Measurements from ENCODE around the gene PNMA3.
"Not testable (repeated sequence)": the region's sequence is repeated elsewhere in the genome, so short reads cannot be mapped to it uniquely, and the experiment has no call there.

The PNMA3 gene

GRCh38 chrX:153059191-153060094 is 3.2 kb downstream of the PNMA3 start:
- Histone ChIP-seq H3K4me3 (ENCODE audit: low read length) (no peak overlapping the region), H3K27me3 (ENCODE audit: control insufficient read depth, insufficient read depth, low read length) (peaks cover 14% of the 10 kb centered on the region), H3K9ac (ENCODE audit: low read length) (no peak overlapping the region), H3K27ac (ENCODE audit: low read depth, low read length) (no peak overlapping the region), H3K36me3 (ENCODE audit: control insufficient read depth, insufficient read depth, low read length) (no peaks in the 10 kb centered on the region), H3K4me1 (ENCODE audit: control insufficient read depth, insufficient read depth, low read length) (no peaks in the 10 kb centered on the region)

GRCh38 chrX:153060095-153060445 is 3.8 kb downstream of the PNMA3 start:
- Histone ChIP-seq H3K27ac (ENCODE audit: low read depth, low read length) (no peak overlapping the region), H3K4me1 (ENCODE audit: control insufficient read depth, insufficient read depth, low read length) (no peaks in the 10 kb centered on the region), H3K4me3 (ENCODE audit: low read length) (no peak overlapping the region), H3K36me3 (ENCODE audit: control insufficient read depth, insufficient read depth, low read length) (no peaks in the 10 kb centered on the region), H3K27me3 (ENCODE audit: control insufficient read depth, insufficient read depth, low read length) (peaks cover 14% of the 10 kb centered on the region), H3K9ac (ENCODE audit: low read length) (no peak overlapping the region)

- peaks cover 14% of the 10 kb centered on the region for H3K27me3 ChIP-seq (ENCODE audit: control insufficient read depth, insufficient read depth, low read length)
- H3K4me1 ChIP-seq (ENCODE audit: control insufficient read depth, insufficient read depth, low read length) = no peaks in the 10 kb centered on the region
- H3K9ac ChIP-seq (ENCODE audit: low read length) = no peak overlapping the region
- H3K4me3 ChIP-seq (ENCODE audit: low read length) = no peak overlapping the region
- no peak overlapping the region for H3K27ac ChIP-seq (ENCODE audit: low read depth, low read length)
- no peaks in the 10 kb centered on the region for H3K36me3 ChIP-seq (ENCODE audit: control insufficient read depth, insufficient read depth, low read length)
These were observed 5.5 kb downstream of the PNMA3 start for GRCh38 chrX:153061732-153062131.

- H3K9ac ChIP-seq (ENCODE audit: low read length) = no peak overlapping the region
- H3K27ac ChIP-seq (ENCODE audit: low read depth, low read length) = no peak overlapping the region
- peaks cover 2% of the 10 kb centered on the region for H3K27me3 ChIP-seq (ENCODE audit: control insufficient read depth, insufficient read depth, low read length)
- no peak overlapping the region for H3K4me3 ChIP-seq (ENCODE audit: low read length)
- H3K36me3 ChIP-seq (ENCODE audit: control insufficient read depth, insufficient read depth, low read length) = no peaks in the 10 kb centered on the region
- H3K4me1 ChIP-seq (ENCODE audit: control insufficient read depth, insufficient read depth, low read length) = no peaks in the 10 kb centered on the region
These were observed 7.0 kb downstream of the PNMA3 start for GRCh38 chrX:153063315-153063714.

- H3K27ac ChIP-seq (ENCODE audit: low read depth, low read length) = no peak overlapping the region
- no peaks in the 10 kb centered on the region for H3K36me3 ChIP-seq (ENCODE audit: control insufficient read depth, insufficient read depth, low read length)
- no peaks in the 10 kb centered on the region for H3K27me3 ChIP-seq (ENCODE audit: control insufficient read depth, insufficient read depth, low read length)
- no peak overlapping the region for H3K4me3 ChIP-seq (ENCODE audit: low read length)
- no peak overlapping the region for H3K9ac ChIP-seq (ENCODE audit: low read length)
- no peaks in the 10 kb centered on the region for H3K4me1 ChIP-seq (ENCODE audit: control insufficient read depth, insufficient read depth, low read length)
These were observed 7.8 kb downstream of the PNMA3 start for GRCh38 chrX:153064061-153064460.

GRCh38 chrX:153065389-153065788 is 9.1 kb downstream of the PNMA3 start:
- no peak overlapping the region for H3K9ac ChIP-seq (ENCODE audit: low read length)
- H3K36me3 ChIP-seq (ENCODE audit: control insufficient read depth, insufficient read depth, low read length) = no peaks in the 10 kb centered on the region
- no peak overlapping the region for H3K4me3 ChIP-seq (ENCODE audit: low read length)
- no peaks in the 10 kb centered on the region for H3K4me1 ChIP-seq (ENCODE audit: control insufficient read depth, insufficient read depth, low read length)
- no peaks in the 10 kb centered on the region for H3K27me3 ChIP-seq (ENCODE audit: control insufficient read depth, insufficient read depth, low read length)
- H3K27ac ChIP-seq (ENCODE audit: low read depth, low read length) = no peak overlapping the region

- H3K27ac ChIP-seq (ENCODE audit: low read depth, low read length); H3K4me1 ChIP-seq (ENCODE audit: control insufficient read depth, insufficient read depth, low read length); H3K27me3 ChIP-seq (ENCODE audit: control insufficient read depth, insufficient read depth, low read length); H3K36me3 ChIP-seq (ENCODE audit: control insufficient read depth, insufficient read depth, low read length); H3K9ac ChIP-seq (ENCODE audit: low read length); H3K4me3 ChIP-seq (ENCODE audit: low read length): not testable (repeated sequence)
These were observed 10.1 kb downstream of the PNMA3 start for GRCh38 chrX:153066402-153066801.

- not testable (repeated sequence) for H3K4me1 ChIP-seq (ENCODE audit: control insufficient read depth, insufficient read depth, low read length); H3K27me3 ChIP-seq (ENCODE audit: control insufficient read depth, insufficient read depth, low read length); H3K27ac ChIP-seq (ENCODE audit: low read depth, low read length); H3K9ac ChIP-seq (ENCODE audit: low read length); H3K4me3 ChIP-seq (ENCODE audit: low read length); H3K36me3 ChIP-seq (ENCODE audit: control insufficient read depth, insufficient read depth, low read length)
These were observed 15.8 kb downstream of the PNMA3 start, which contains the start of gene PNMA6A for GRCh38 chrX:153071909-153072583. PNMA6A (plus strand) TSS chrX:153072454; CDS start chrX:153073063, 609 bp downstream.

GRCh38 chrX:153073331-153073730 is 17.1 kb downstream of the PNMA3 start:
- H3K9ac ChIP-seq (ENCODE audit: low read length); H3K36me3 ChIP-seq (ENCODE audit: control insufficient read depth, insufficient read depth, low read length); H3K27me3 ChIP-seq (ENCODE audit: control insufficient read depth, insufficient read depth, low read length); H3K4me3 ChIP-seq (ENCODE audit: low read length); H3K27ac ChIP-seq (ENCODE audit: low read depth, low read length); H3K4me1 ChIP-seq (ENCODE audit: control insufficient read depth, insufficient read depth, low read length): not testable (repeated sequence)

- no peak overlapping the region for H3K4me3 ChIP-seq (ENCODE audit: low read length)
- no peaks in the 10 kb centered on the region for H3K4me1 ChIP-seq (ENCODE audit: control insufficient read depth, insufficient read depth, low read length)
- no peaks in the 10 kb centered on the region for H3K27me3 ChIP-seq (ENCODE audit: control insufficient read depth, insufficient read depth, low read length)
- no peak overlapping the region for H3K9ac ChIP-seq (ENCODE audit: low read length)
- H3K27ac ChIP-seq (ENCODE audit: low read depth, low read length) = no peak overlapping the region
- no peaks in the 10 kb centered on the region for H3K36me3 ChIP-seq (ENCODE audit: control insufficient read depth, insufficient read depth, low read length)
These were observed 18.1 kb downstream of the PNMA3 start for GRCh38 chrX:153074262-153074899.

- Histone ChIP-seq H3K36me3 (ENCODE audit: control insufficient read depth, insufficient read depth, low read length) (no peaks in the 10 kb centered on the region), H3K27me3 (ENCODE audit: control insufficient read depth, insufficient read depth, low read length) (no peaks in the 10 kb centered on the region), H3K9ac (ENCODE audit: low read length) (no peak overlapping the region), H3K27ac (ENCODE audit: low read depth, low read length) (no peak overlapping the region), H3K4me3 (ENCODE audit: low read length) (no peak overlapping the region), H3K4me1 (ENCODE audit: control insufficient read depth, insufficient read depth, low read length) (no peaks in the 10 kb centered on the region)
These were observed 18.7 kb downstream of the PNMA3 start for GRCh38 chrX:153074935-153075334.

- no peak overlapping the region for H3K4me3 ChIP-seq (ENCODE audit: low read length)
- H3K36me3 ChIP-seq (ENCODE audit: control insufficient read depth, insufficient read depth, low read length) = no peaks in the 10 kb centered on the region
- H3K27ac ChIP-seq (ENCODE audit: low read depth, low read length) = no peak overlapping the region
- no peak overlapping the region for H3K9ac ChIP-seq (ENCODE audit: low read length)
- no peaks in the 10 kb centered on the region for H3K27me3 ChIP-seq (ENCODE audit: control insufficient read depth, insufficient read depth, low read length)
- H3K4me1 ChIP-seq (ENCODE audit: control insufficient read depth, insufficient read depth, low read length) = no peaks in the 10 kb centered on the region
These were observed 19.1 kb downstream of the PNMA3 start for GRCh38 chrX:153075366-153075765.

All from rectal smooth muscle tissue (tissue), 1 donor.